GM12892 (cell line): ENCODE data around the gene FBXL13.

ENCODE experiments used
- POLR2A ChIP-seq: IDR thresholded peaks from 2 replicates; pipeline ENCODE4 v1.6.1; 2011; ENCODE audit warnings: low read depth, low read length, control low read depth
- POLR2AphosphoS5 ChIP-seq: IDR thresholded peaks from 2 replicates; pipeline ENCODE4 v1.6.1; 2011; ENCODE audit warnings: low read depth, low read length, control low read depth

GRCh38 chr7:103010211-103010610, 64.4 kb downstream of the FBXL13 start:
- TF ChIP-seq POLR2AphosphoS5 (no peak), POLR2A (no peak)
